HFF-Myc (cell line): ENCODE results near the gene IMP4.
A peak's percentile ranks its signal among the peaks of the same experiment; 100 is the strongest.

Source experiments
- DNase-seq: peaks from one replicate; pipeline ENCODE4 v3.0.0-alpha.2; 2011; ENCODE audit warnings: low read depth; ENCODE audit errors: extremely low read depth
- H3K4me3 ChIP-seq: replicated peaks from 2 replicates; pipeline ENCODE4 v1.5.1; 2011; ENCODE audit warnings: low read depth, mild to moderate bottlenecking, control low read depth, low read length
- TF ChIP-seq, protein P1 (sequence below): IDR thresholded peaks from 2 replicates; pipeline ENCODE4 v1.5.1; 2012; ENCODE audit warnings: mild to moderate bottlenecking, low read depth, low read length, control low read depth; ENCODE audit errors: missing control alignments

Gene IMP4

DNA sequence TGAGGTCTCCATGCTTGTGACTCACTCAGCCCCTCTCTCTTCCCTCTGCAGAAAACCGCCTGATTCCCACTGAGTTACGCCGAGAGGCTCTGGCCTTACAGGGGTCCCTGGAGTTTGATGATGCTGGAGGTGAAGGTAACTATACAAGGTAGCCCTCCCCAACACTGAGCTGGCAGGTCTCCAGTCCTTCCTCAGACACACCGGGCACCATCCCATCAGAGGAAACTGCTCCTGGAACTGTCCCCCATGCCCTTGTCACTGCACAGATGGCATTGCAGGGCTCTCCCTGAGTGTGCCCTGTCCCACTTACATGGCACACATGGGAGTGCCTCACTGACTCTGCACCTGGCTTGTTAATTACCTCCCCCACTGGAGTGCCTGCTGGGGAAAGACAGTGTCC is 1.9 kb downstream of the IMP4 start:
- no peak for DNase-seq
- TF ChIP-seq, protein P1, sequence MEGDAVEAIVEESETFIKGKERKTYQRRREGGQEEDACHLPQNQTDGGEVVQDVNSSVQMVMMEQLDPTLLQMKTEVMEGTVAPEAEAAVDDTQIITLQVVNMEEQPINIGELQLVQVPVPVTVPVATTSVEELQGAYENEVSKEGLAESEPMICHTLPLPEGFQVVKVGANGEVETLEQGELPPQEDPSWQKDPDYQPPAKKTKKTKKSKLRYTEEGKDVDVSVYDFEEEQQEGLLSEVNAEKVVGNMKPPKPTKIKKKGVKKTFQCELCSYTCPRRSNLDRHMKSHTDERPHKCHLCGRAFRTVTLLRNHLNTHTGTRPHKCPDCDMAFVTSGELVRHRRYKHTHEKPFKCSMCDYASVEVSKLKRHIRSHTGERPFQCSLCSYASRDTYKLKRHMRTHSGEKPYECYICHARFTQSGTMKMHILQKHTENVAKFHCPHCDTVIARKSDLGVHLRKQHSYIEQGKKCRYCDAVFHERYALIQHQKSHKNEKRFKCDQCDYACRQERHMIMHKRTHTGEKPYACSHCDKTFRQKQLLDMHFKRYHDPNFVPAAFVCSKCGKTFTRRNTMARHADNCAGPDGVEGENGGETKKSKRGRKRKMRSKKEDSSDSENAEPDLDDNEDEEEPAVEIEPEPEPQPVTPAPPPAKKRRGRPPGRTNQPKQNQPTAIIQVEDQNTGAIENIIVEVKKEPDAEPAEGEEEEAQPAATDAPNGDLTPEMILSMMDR: no peak
- peak overlapping the region; percentile 94 for H3K4me3 ChIP-seq

GRCh38 chr2:130345091-130345490 is 2.4 kb downstream of the IMP4 start:
- H3K4me3 ChIP-seq: no peak overlapping the region
- TF ChIP-seq, protein P1: no peak

GRCh38 chr2:130345611-130346010 is 2.9 kb downstream of the IMP4 start:
- TF ChIP-seq, protein P1: no peak
- H3K4me3 ChIP-seq: no peak overlapping the region
- DNase-seq: no peak

More at GRCh38 chr2:130345091-130345490, 2.4 kb downstream of the IMP4 start:
- no peak for DNase-seq

DNA sequence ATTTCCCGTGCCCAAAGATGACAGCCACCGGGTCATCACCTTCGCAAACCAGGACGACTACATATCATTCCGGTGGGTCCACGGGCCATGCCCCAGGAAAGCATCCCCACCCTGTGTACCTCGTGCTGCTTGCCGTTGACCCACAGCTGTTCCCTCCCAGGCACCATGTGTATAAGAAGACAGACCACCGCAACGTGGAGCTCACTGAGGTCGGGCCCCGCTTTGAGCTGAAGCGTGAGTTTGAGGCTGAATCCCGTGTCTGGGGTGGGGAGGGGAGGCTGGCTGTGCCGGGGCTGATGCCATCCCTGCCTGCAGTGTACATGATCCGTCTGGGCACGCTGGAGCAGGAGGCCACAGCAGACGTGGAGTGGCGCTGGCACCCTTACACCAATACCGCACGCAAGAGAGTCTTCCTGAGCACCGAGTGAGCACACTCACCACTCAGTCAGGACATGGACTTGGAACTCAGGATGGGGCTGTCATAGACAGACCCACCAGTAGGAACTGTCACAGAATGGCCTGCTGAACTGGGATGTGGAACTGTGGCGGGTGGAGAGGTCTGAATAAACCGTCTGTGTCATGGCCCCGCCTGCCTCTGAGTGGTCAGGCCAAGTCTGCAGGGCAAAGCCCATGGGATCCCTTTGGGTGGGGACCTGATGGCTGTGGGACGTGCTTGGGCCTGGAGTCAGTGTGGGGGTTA is 3.5 kb downstream of the IMP4 start:
- H3K4me3 ChIP-seq: no peak overlapping the region
- no peak for DNase-seq
- TF ChIP-seq, protein P1: no peak

GRCh38 chr2:130346741-130347066 is 4.0 kb downstream of the IMP4 start:
- TF ChIP-seq, protein P1: no peak

GRCh38 chr2:130347220-130347925 is 4.7 kb downstream of the IMP4 start:
- no peak overlapping the region for H3K4me3 ChIP-seq
- TF ChIP-seq, protein P1: no peak
- no peak for DNase-seq

More at GRCh38 chr2:130346741-130347066, 4.0 kb downstream of the IMP4 start:
- no peak for DNase-seq
- H3K4me3 ChIP-seq: no peak overlapping the region
